Esophagus squamous epithelium (tissue), 4 donors: ENCODE results near the gene CPN2.

Experiments used
- CTCF ChIP-seq, 6 experiments: fragments of 450-650 bp in 4 of 6; fragments of 200-600 bp in 2 of 6; sonication (generic) in 2 of 6; IDR thresholded peaks; one replicate each; pipeline ENCODE4 v1.5.1; 2016 to 2019; ENCODE audit warnings: antibody characterized with exemption in 6 of 6, mild to moderate bottlenecking in 4 of 6, moderate library complexity in 4 of 6
- POLR2A ChIP-seq, 4 donors: fragments of 450-650 bp; IDR thresholded peaks; one replicate each; pipeline ENCODE4 v1.6.1; 2017; ENCODE audit warnings: antibody characterized with exemption in 4 of 4, mild to moderate bottlenecking in 4 of 4, moderate library complexity in 3 of 4

- TF ChIP-seq CTCF (IDR thresholded peaks at IDR 0.05) (no peak), POLR2A (IDR thresholded peaks at IDR 0.05) (no peak)
Measured at GRCh38 chr3:194355379-194355778, 4.3 kb upstream of the CPN2 start.
